K562 (cell line): ENCODE data around the gene MYO16. TPM values are rescaled to one million over a fixed set of nuclear protein-coding genes. Genes with fewer than 3 reads are reported as not detected.

Source experiments
- ATAC-seq: fragments of 200-7000 bp; cut with Tn5 transposase; 3 replicates; pipeline ENCODE4 v1.9.1; 2020; ENCODE audit warnings: moderate library complexity
- BruUV-seq: library from RNA; stranded (reverse); fragments of 400-500 nt; replicated peaks from 2 replicates; lab custom pipeline; 2021; lab: Mats Ljungman, UMichigan
- CTCF ChIA-PET: fragments of 300-600 bp; formaldehyde crosslinking; extraction: SDS; loops from one replicate; lab custom pipeline; 2021; ENCODE audit warnings: low intra/inter-chr PET ratio; lab: Yijun Ruan, JAX
- POLR2A ChIA-PET: fragments of 300-600, 350-650 bp; sonication (Branson Sonifier 250); formaldehyde crosslinking; extraction: SDS; loops from one replicate; lab custom pipeline; 2021; ENCODE audit warnings: antibody characterized with exemption, inconsistent platforms; lab: Yijun Ruan, JAX
- DNase-seq, 4 experiments: peaks; one replicate each; pipeline versions ENCODE4 v3.0.0 to v3.0.0-alpha.2; 2011 to 2018; ENCODE audit warnings: low spot score in 3 of 4, mixed read lengths in 3 of 4; ENCODE audit errors: extremely low read depth in 1 of 4
- FAIRE-seq: peaks from 2 replicates; lab custom pipeline; 2011; peaks lifted over from hg19 to GRCh38; lab: Jason Lieb, UNC
- H2AFZ ChIP-seq: 2 replicates; pipeline ENCODE4 v1.6.0; 2011; ENCODE audit warnings: low read depth, low read length, control low read depth, inconsistent platforms
- H3K27ac ChIP-seq: fragments of 200-600 bp; 3 replicates; pipeline ENCODE4 v1.8.0; 2011; ENCODE audit warnings: low read depth, mild to moderate bottlenecking, control low read depth, inconsistent platforms, low read length, moderate library complexity, mixed read lengths; ENCODE audit errors: extremely low read depth
- H3K27me3 ChIP-seq, 2 experiments: fragments of 300-600 bp in 1 of 2; 2 replicates in 1 of 2; 3 replicates in 1 of 2; pipeline versions ENCODE4 v1.6.0 to v1.8.0; 2011; ENCODE audit warnings: inconsistent platforms in 2 of 2, low read length in 2 of 2, mild to moderate bottlenecking in 1 of 2, mixed read lengths in 1 of 2, moderate library complexity in 1 of 2; ENCODE audit not compliant: control insufficient read depth in 2 of 2, insufficient read depth in 2 of 2
- H3K36me3 ChIP-seq: fragments of 300-600 bp; 3 replicates; pipeline ENCODE4 v1.8.0; 2011; ENCODE audit warnings: mild to moderate bottlenecking, low read length, inconsistent platforms; ENCODE audit not compliant: control insufficient read depth, insufficient read depth
- H3K4me1 ChIP-seq, 2 experiments: fragments of 200-600 bp in 1 of 2; replicated peaks in 1 of 2; 2 replicates in 1 of 2; 3 replicates in 1 of 2; pipeline versions ENCODE4 v1.5.1 to v1.8.0; 2011; ENCODE audit warnings: inconsistent platforms in 2 of 2, low read length in 2 of 2, mild to moderate bottlenecking in 1 of 2, mixed read lengths in 1 of 2, moderate library complexity in 1 of 2; ENCODE audit not compliant: control insufficient read depth in 2 of 2, insufficient read depth in 2 of 2
- H3K4me2 ChIP-seq: 2 replicates; pipeline ENCODE4 v1.6.1; 2011; ENCODE audit warnings: low read length, control low read depth, inconsistent platforms, mixed read lengths; ENCODE audit not compliant: insufficient read depth
- H3K4me3 ChIP-seq: fragments of 200-600 bp; sonication (generic), shearing (Covaris generic); 2 replicates; pipeline ENCODE4 v1.5.1; 2016; ENCODE audit warnings: control low read depth, inconsistent platforms
- H3K79me2 ChIP-seq: fragments of 200-600 bp; 3 replicates; pipeline ENCODE4 v1.8.0; 2011; ENCODE audit warnings: low read length, inconsistent platforms; ENCODE audit not compliant: control insufficient read depth, insufficient read depth
- H3K9ac ChIP-seq, 2 experiments: 2 replicates each; pipeline versions ENCODE4 v1.6.0 to v1.6.1; 2011; ENCODE audit warnings: low read depth in 2 of 2, low read length in 2 of 2, control low read depth in 1 of 2, inconsistent platforms in 1 of 2, mild to moderate bottlenecking in 1 of 2, mixed read lengths in 1 of 2; ENCODE audit not compliant: insufficient read depth in 1 of 2
- H3K9me1 ChIP-seq: one replicate; pipeline ENCODE4 v1.6.0; 2011; ENCODE audit warnings: inconsistent platforms, mild to moderate bottlenecking, low read length, moderate library complexity; ENCODE audit not compliant: control insufficient read depth, insufficient read depth
- H3K9me3 ChIP-seq: replicated peaks from 2 replicates; pipeline ENCODE4 v1.5.1; 2011; ENCODE audit warnings: low read depth, low read length, inconsistent platforms; ENCODE audit not compliant: control insufficient read depth, insufficient read depth
- H4K20me1 ChIP-seq: replicated peaks from 2 replicates; pipeline ENCODE4 v1.6.1; 2011; ENCODE audit warnings: low read length, inconsistent platforms, mixed read lengths; ENCODE audit not compliant: control insufficient read depth, insufficient read depth
- JUNB ChIP-seq: fragments of 450-650 bp; formaldehyde crosslinking; conservative IDR thresholded peaks from 2 replicates; pipeline ENCODE4 v1.4.0; 2020; ENCODE audit warnings: mild to moderate bottlenecking
- MNT ChIP-seq, 2 experiments: fragments of 450-650 bp; conservative IDR thresholded peaks; 2 replicates each; pipeline ENCODE4 v1.6.1; 2017; ENCODE audit warnings: mild to moderate bottlenecking in 2 of 2, moderate library complexity in 2 of 2
- NR1H2 ChIP-seq: sonication (generic); formaldehyde crosslinking; IDR thresholded peaks from 2 replicates; pipeline ENCODE4 v1.4.0; 2020; ENCODE audit warnings: mild to moderate bottlenecking, missing genetic modification reagents
- NR2F6 ChIP-seq: fragments of 450-650 bp; formaldehyde crosslinking; IDR thresholded peaks from 2 replicates; pipeline ENCODE4 v1.4.0; 2020; ENCODE audit warnings: mild to moderate bottlenecking
- PTTG1 ChIP-seq: fragments of 450-650 bp; IDR thresholded peaks from 2 replicates; pipeline ENCODE4 v1.6.1; 2016; ENCODE audit warnings: low read depth, mild to moderate bottlenecking, missing genetic modification characterization, missing compliant biosample characterization
- RBM25 ChIP-seq: fragments of 200-400 bp; formaldehyde crosslinking; IDR thresholded peaks from 2 replicates; pipeline ENCODE4 v1.6.1; 2018; ENCODE audit warnings: low read length, low read depth, moderate library complexity; ENCODE audit not compliant: severe bottlenecking
- SETDB1 ChIP-seq: IDR thresholded peaks from one replicate; pipeline ENCODE4 v1.6.1; 2012; ENCODE audit warnings: low read length, control low read depth, inconsistent platforms
- SP1 ChIP-seq: sonication (generic); formaldehyde crosslinking; IDR thresholded peaks from 2 replicates; pipeline ENCODE4 v1.8.1; 2022; ENCODE audit warnings: mild to moderate bottlenecking, missing genetic modification reagents
- TBP ChIP-seq: optimal IDR thresholded peaks from 2 replicates; pipeline ENCODE3; 2011; ENCODE audit warnings: low read depth, low read length, improper control_type of control experiment
- YBX1 ChIP-seq: fragments of 450-650 bp; IDR thresholded peaks from 2 replicates; pipeline ENCODE4 v1.7.1; 2016; ENCODE audit warnings: mild to moderate bottlenecking
- ZNF408 ChIP-seq: fragments of 250-450 bp; sonication (Bioruptor Pico); IDR thresholded peaks from 2 replicates; pipeline ENCODE4 v1.4.0; 2020; ENCODE audit warnings: low read depth, mild to moderate bottlenecking, moderate library complexity
- ZNF717 ChIP-seq: fragments of 250-450 bp; sonication (Bioruptor Pico); IDR thresholded peaks from 2 replicates; pipeline ENCODE4 v1.5.0; 2021
- ZNF766 ChIP-seq: fragments of 200-800 bp; sonication (Bioruptor generic); conservative IDR thresholded peaks from 2 replicates; pipeline ENCODE4 v1.6.1; 2016; ENCODE audit warnings: missing genetic modification characterization, missing compliant biosample characterization
- WGBS: fragments of 100-300 bp; shearing (Covaris generic); methylation state at CpG from one replicate; pipeline ENCODE4 v1.1.6; 2016; ENCODE audit warnings: low coverage, mixed read lengths; ENCODE audit not compliant: insufficient coverage; ENCODE audit errors: missing lambda C conversion rate; 5-methylcytosine and 5-hydroxymethylcytosine counted together
- in situ Hi-C: fragments of 300-500 bp; cut with MboI; formaldehyde crosslinking; loops from 4 replicates; pipeline ENCODE4 v1.15.0; 2018; ENCODE audit warnings: inconsistent platforms, mixed read lengths
- intact Hi-C: fragments of 100-400 bp; cut with micrococcal nuclease; formaldehyde crosslinking; loops from 2 replicates; pipeline ENCODE4 v1.14.2; 2022
- polyA plus RNA-seq, 8 experiments: library from polyadenylated mRNA; depleted of rRNA in 4 of 8; stranded (reverse) in 5 of 8; unstranded in 3 of 8; fragments of >200 nt; fragmentation: Nextera tagmentation in 2 of 8; fragmentation: Illumina TruSeq in 1 of 8; extraction: Ambion mirVana in 2 of 8; extraction: Trizol in 1 of 8; gene quantifications; 2 replicates each; pipeline versions ENCODE4 v1.2.1 to v1.2.3, GENCODE V29; 2011 to 2014; ENCODE audit warnings: inconsistent platforms in 1 of 8, missing spikeins in 1 of 8
- total RNA-seq, 7 experiments: library from RNA; depleted of rRNA in 6 of 7; stranded (reverse); fragments of >200 nt in 6 of 7; fragmentation: Illumina TruSeq in 2 of 7; extraction: Trizol in 2 of 7; gene quantifications; 2 replicates each; pipeline versions ENCODE4 v1.2.1 to v1.2.3, GENCODE V29; 2011 to 2021; ENCODE audit warnings: low replicate concordance in 1 of 7
- TF ChIP-seq, protein P1 (sequence below): IDR thresholded peaks from 3 replicates; pipeline ENCODE4 v1.6.1; 2011; ENCODE audit warnings: borderline replicate concordance, mild to moderate bottlenecking, moderate library complexity; ENCODE audit not compliant: insufficient read length; ENCODE audit errors: extremely low read depth

Gene MYO16
- total and polyA plus RNA-seq, 9 of the 15 experiments (the other 6 are each of a cell fraction or from before 2014, with no cell fraction given) = 4.3 to 45.7 (median 12.1) TPM

DNA sequence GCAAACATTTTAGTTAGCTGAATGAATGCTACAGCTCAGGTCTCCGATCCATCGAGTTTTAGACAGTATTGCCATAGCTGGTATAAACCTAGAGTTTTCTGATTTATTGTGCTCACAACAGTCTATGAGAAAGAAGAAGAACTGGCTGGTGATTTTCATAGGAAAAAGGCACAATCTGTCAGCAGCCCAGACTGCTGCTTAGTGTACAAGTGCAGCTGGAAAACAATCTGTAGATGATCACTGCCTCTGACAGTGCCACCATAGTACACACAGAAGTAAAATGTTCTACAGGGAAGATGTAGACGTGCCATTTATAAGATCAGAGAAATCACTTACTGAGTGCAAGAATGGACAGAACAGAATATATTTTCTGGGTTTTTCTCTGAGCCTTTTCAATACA, 48.4 kb downstream of the MYO16 start:
- no peak for FAIRE-seq
- no peak overlapping the region for H3K4me3 ChIP-seq

More for the DNA sequence above, 48.4 kb downstream of the MYO16 start:
- peaks cover 5 to 7% of the 10 kb centered on the region in 2 experiments; a peak in 3 of 5 replicates for H3K4me1 ChIP-seq
- intact Hi-C loops = no loop called here
- POLR2A ChIA-PET = no interaction called here
- CTCF ChIA-PET = no interaction called here
- H3K9ac ChIP-seq = no peak overlapping the region
- no peak overlapping the region for H3K27ac ChIP-seq
- no peaks in the 10 kb centered on the region for H3K36me3 ChIP-seq
- ATAC-seq = no peak
- BruUV-seq = no TSS peak
- 68% methylated on average over 3 of the region's 3 CpGs for WGBS
- no peak for TF ChIP-seq TBP
- TF ChIP-seq SP1 = no peak
- TF ChIP-seq PTTG1 (tag) = no peak
- TF ChIP-seq MNT (conservative IDR thresholded peaks at IDR 0.05) = no peak
- no peak for TF ChIP-seq JUNB (CRISPR knock-in tag)
- no peak for TF ChIP-seq RBM25
- TF ChIP-seq NR2F6 = no peak
- no peak for TF ChIP-seq YBX1
- no peak for TF ChIP-seq NR1H2 (CRISPR knock-in tag)
- no peak for TF ChIP-seq SETDB1
- TF ChIP-seq ZNF766 (CRISPR knock-in tag) = no peak
- TF ChIP-seq ZNF717 (CRISPR knock-in tag) = no peak
- TF ChIP-seq ZNF408 (CRISPR knock-in tag) = no peak
- TF ChIP-seq, protein P1, sequence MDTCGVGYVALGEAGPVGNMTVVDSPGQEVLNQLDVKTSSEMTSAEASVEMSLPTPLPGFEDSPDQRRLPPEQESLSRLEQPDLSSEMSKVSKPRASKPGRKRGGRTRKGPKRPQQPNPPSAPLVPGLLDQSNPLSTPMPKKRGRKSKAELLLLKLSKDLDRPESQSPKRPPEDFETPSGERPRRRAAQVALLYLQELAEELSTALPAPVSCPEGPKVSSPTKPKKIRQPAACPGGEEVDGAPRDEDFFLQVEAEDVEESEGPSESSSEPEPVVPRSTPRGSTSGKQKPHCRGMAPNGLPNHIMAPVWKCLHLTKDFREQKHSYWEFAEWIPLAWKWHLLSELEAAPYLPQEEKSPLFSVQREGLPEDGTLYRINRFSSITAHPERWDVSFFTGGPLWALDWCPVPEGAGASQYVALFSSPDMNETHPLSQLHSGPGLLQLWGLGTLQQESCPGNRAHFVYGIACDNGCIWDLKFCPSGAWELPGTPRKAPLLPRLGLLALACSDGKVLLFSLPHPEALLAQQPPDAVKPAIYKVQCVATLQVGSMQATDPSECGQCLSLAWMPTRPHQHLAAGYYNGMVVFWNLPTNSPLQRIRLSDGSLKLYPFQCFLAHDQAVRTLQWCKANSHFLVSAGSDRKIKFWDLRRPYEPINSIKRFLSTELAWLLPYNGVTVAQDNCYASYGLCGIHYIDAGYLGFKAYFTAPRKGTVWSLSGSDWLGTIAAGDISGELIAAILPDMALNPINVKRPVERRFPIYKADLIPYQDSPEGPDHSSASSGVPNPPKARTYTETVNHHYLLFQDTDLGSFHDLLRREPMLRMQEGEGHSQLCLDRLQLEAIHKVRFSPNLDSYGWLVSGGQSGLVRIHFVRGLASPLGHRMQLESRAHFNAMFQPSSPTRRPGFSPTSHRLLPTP = no peak
- TF ChIP-seq, all 486 proteins: peak for 0
- DNase-seq = no peak
- Histone ChIP-seq H3K79me2 (no peaks in the 10 kb centered on the region), H3K4me2 (no peak overlapping the region), H3K9me3 (no peaks in the 10 kb centered on the region), H3K27me3 (no peaks in the 10 kb centered on the region), H3K9me1 (no peaks in the 10 kb centered on the region), H4K20me1 (no peaks in the 10 kb centered on the region), H2AFZ (no peak overlapping the region)
- in situ Hi-C loops = no loop called here
